Osteoblast (primary cell): Measurements from ENCODE around the gene SNRNP48. TPM values are rescaled to one million over a fixed set of nuclear protein-coding genes. Genes with fewer than 3 reads are reported as not detected.

Experiments
- DNase-seq: peaks from one replicate; pipeline ENCODE4 v3.0.0; 2011; ENCODE audit warnings: low spot score, mixed read lengths; ENCODE audit not compliant: insufficient read length; ENCODE audit errors: missing footprints
- H2AFZ ChIP-seq: 2 replicates; pipeline ENCODE4 v1.6.0; 2011; ENCODE audit warnings: mild to moderate bottlenecking, low read length
- H3K27ac ChIP-seq: 2 replicates; pipeline ENCODE4 v1.5.1; 2011; ENCODE audit warnings: mild to moderate bottlenecking, low read depth, low read length, moderate library complexity
- H3K27me3 ChIP-seq: 2 replicates; pipeline ENCODE4 v1.6.0; 2012; ENCODE audit warnings: mild to moderate bottlenecking, control low read depth, inconsistent platforms, low read length, moderate library complexity; ENCODE audit not compliant: insufficient read depth
- H3K36me3 ChIP-seq: 2 replicates; pipeline ENCODE4 v1.5.1; 2011; ENCODE audit warnings: mild to moderate bottlenecking, low read length, control low read depth, moderate library complexity; ENCODE audit not compliant: insufficient read depth
- H3K4me1 ChIP-seq: 2 replicates; pipeline ENCODE4 v1.5.1; 2011; ENCODE audit warnings: mild to moderate bottlenecking, low read length, control low read depth, moderate library complexity; ENCODE audit not compliant: insufficient read depth
- H3K4me2 ChIP-seq: 2 replicates; pipeline ENCODE4 v1.6.0; 2011; ENCODE audit warnings: mild to moderate bottlenecking, low read length; ENCODE audit not compliant: insufficient read depth
- H3K4me3 ChIP-seq: fragments of 200-600 bp; sonication (generic); 3 replicates; pipeline ENCODE4 v1.5.1; 2012; ENCODE audit warnings: mild to moderate bottlenecking, low read length, inconsistent platforms; ENCODE audit not compliant: insufficient read depth
- H3K79me2 ChIP-seq: 2 replicates; pipeline ENCODE4 v1.6.0; 2012; ENCODE audit warnings: mild to moderate bottlenecking, low read length, control low read depth, inconsistent platforms; ENCODE audit not compliant: insufficient read depth
- H3K9me3 ChIP-seq: 2 replicates; pipeline ENCODE4 v1.5.1; 2011; ENCODE audit warnings: low read depth, low read length, control low read depth
- H4K20me1 ChIP-seq: 2 replicates; pipeline ENCODE4 v1.6.0; 2012; ENCODE audit warnings: mild to moderate bottlenecking, low read length, control low read depth; ENCODE audit not compliant: insufficient read depth
- total RNA-seq: library from RNA; depleted of rRNA; stranded (reverse); fragments of >200 nt; gene quantifications from 2 replicates; pipeline ENCODE4 v1.2.3, GENCODE V29; 2012
- TF ChIP-seq, protein P1 (sequence below): IDR thresholded peaks from 2 replicates; pipeline ENCODE4 v1.5.1; 2011; ENCODE audit warnings: mild to moderate bottlenecking, low read depth, low read length, moderate library complexity; ENCODE audit errors: extremely low read depth

The SNRNP48 gene
- total RNA-seq, 1 donor: 15.9 TPM

DNA sequence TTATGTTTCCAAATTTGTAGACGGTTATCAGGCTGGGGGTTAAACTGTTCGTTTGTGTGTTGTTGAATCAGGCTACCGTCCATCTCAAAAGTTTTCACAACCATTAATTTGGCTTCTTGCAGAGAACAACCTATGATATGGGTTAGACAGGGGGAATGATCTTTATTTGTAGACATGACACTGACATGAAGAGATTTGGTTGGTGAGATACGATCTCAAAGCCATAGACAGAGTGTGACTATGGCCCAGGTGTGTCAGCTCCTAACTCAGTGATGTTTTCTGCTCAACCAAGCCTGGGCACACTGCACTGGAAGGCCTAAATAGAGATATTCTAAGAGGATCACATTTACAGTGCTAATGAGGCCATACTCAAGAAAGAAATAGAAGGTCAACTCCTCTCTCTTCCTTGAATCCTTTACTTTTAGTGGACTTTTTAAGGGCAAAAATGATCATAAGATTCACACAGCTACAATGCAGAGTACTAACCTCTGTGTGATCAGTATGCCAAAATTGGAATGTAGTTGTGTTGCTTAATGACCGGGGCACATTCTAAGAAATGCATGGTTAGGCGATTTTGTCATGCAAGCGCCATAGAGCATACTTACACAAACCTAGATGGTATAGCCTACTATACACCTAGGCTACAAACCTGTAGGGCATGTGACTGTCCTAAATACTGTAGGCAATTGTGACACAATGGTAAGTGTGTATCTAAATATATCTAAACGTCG is 17.6 kb upstream of the SNRNP48 start:
- TF ChIP-seq, protein P1, sequence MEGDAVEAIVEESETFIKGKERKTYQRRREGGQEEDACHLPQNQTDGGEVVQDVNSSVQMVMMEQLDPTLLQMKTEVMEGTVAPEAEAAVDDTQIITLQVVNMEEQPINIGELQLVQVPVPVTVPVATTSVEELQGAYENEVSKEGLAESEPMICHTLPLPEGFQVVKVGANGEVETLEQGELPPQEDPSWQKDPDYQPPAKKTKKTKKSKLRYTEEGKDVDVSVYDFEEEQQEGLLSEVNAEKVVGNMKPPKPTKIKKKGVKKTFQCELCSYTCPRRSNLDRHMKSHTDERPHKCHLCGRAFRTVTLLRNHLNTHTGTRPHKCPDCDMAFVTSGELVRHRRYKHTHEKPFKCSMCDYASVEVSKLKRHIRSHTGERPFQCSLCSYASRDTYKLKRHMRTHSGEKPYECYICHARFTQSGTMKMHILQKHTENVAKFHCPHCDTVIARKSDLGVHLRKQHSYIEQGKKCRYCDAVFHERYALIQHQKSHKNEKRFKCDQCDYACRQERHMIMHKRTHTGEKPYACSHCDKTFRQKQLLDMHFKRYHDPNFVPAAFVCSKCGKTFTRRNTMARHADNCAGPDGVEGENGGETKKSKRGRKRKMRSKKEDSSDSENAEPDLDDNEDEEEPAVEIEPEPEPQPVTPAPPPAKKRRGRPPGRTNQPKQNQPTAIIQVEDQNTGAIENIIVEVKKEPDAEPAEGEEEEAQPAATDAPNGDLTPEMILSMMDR: no peak
- Histone ChIP-seq H3K4me2 (no peak overlapping the region), H4K20me1 (no peaks in the 10 kb centered on the region), H3K27me3 (no peaks in the 10 kb centered on the region), H3K4me3 (no peak overlapping the region), H3K27ac (no peak overlapping the region), H2AFZ (no peak overlapping the region), H3K9me3 (no peaks in the 10 kb centered on the region), H3K4me1 (peaks cover 11% of the 10 kb centered on the region), H3K36me3 (peaks cover 73% of the 10 kb centered on the region), H3K79me2 (no peaks in the 10 kb centered on the region)
- DNase-seq: no peak

DNA sequence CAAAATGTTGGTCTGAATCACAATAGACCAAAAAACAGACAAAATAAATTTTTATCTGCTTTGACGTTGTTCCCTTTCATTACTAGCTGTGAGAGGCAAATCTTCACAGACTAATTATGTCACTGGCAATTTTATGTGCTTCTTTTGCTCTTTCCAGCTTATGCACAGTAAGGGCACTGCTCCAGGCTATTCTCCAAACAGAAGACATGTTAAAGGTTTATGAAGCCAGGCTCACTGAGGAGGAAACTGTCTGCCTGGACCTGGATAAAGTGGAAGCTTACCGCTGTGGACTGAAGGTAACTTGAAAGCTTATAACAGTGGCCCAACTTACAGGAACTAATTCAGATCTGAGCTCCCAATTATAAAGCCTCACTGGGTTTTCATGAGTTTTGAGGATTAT is 15.5 kb upstream of the SNRNP48 start:
- DNase-seq: no peak
- no peak overlapping the region for H3K4me3 ChIP-seq
- H3K27ac ChIP-seq: no peak overlapping the region
- H3K27me3 ChIP-seq: no peaks in the 10 kb centered on the region
- no peaks in the 10 kb centered on the region for H4K20me1 ChIP-seq
- H2AFZ ChIP-seq: no peak overlapping the region
- no peaks in the 10 kb centered on the region for H3K4me1 ChIP-seq
- H3K4me2 ChIP-seq: no peak overlapping the region
- no peaks in the 10 kb centered on the region for H3K79me2 ChIP-seq
- H3K9me3 ChIP-seq: no peaks in the 10 kb centered on the region
- peaks cover 73% of the 10 kb centered on the region for H3K36me3 ChIP-seq
- TF ChIP-seq, protein P1: no peak

DNA sequence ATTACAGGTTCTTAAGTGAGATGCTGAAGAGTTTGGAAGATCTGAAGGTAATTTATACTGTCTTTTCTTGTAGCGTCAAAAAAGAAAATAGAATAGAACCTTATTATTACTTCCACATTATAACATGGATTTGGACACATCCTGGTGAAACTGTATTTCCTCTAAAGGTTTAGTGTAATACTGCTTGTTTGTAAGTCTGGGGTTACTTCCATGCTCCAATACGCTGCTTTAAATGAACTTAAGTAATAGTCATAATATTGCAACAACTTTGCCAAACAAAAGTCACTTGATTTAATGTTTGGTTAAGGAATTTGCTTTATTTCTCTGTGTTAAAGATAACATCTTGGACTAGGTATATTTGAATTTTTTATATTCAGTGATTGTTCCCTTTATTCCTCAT is 11.5 kb upstream of the SNRNP48 start:
- H3K36me3 ChIP-seq: peaks cover 70% of the 10 kb centered on the region
- DNase-seq: no peak
- H3K9me3 ChIP-seq: no peaks in the 10 kb centered on the region
- H3K4me2 ChIP-seq: no peak overlapping the region
- no peaks in the 10 kb centered on the region for H3K79me2 ChIP-seq
- H2AFZ ChIP-seq: no peak overlapping the region
- no peaks in the 10 kb centered on the region for H3K27me3 ChIP-seq
- H3K27ac ChIP-seq: no peak overlapping the region
- no peaks in the 10 kb centered on the region for H3K4me1 ChIP-seq
- H4K20me1 ChIP-seq: no peaks in the 10 kb centered on the region
- TF ChIP-seq, protein P1: no peak
- no peak overlapping the region for H3K4me3 ChIP-seq

DNA sequence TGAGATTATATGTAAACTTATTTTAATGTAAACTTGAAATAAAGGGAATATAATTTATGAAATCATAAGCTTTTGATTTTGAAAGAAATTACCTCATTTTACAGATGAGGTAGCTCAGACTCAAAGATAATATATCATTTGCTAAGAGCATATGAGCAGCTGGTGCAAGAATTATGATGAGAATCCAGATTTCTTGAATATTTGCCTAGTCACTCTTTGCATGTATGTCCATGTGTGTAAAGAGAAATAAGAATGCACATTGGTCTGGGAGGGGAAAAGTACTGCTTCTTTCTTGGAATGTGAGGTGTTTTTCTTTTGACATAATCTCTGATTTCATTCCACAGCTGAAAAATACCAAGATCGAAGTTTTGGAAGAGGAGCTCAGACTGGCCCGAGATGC is 11.1 kb upstream of the SNRNP48 start:
- no peaks in the 10 kb centered on the region for H3K27me3 ChIP-seq
- no peaks in the 10 kb centered on the region for H3K79me2 ChIP-seq
- peaks cover 74% of the 10 kb centered on the region for H3K36me3 ChIP-seq
- no peak for DNase-seq
- no peaks in the 10 kb centered on the region for H3K9me3 ChIP-seq
- no peak overlapping the region for H3K4me3 ChIP-seq
- H4K20me1 ChIP-seq: no peaks in the 10 kb centered on the region
- H2AFZ ChIP-seq: no peak overlapping the region
- H3K27ac ChIP-seq: no peak overlapping the region
- TF ChIP-seq, protein P1: no peak
- H3K4me1 ChIP-seq: no peaks in the 10 kb centered on the region
- no peak overlapping the region for H3K4me2 ChIP-seq
